ENCODE data around the gene GRM8. TPM values are rescaled to one million over a fixed set of nuclear protein-coding genes. Genes with fewer than 3 reads are reported as not detected.
"Not testable (repeated sequence)": the region's sequence is repeated elsewhere in the genome, so short reads cannot be mapped to it uniquely, and the experiment has no call there.

GRM8 gene
- total RNA-seq, 1 experiment from 2014 or later: 1.8 TPM

DNA sequence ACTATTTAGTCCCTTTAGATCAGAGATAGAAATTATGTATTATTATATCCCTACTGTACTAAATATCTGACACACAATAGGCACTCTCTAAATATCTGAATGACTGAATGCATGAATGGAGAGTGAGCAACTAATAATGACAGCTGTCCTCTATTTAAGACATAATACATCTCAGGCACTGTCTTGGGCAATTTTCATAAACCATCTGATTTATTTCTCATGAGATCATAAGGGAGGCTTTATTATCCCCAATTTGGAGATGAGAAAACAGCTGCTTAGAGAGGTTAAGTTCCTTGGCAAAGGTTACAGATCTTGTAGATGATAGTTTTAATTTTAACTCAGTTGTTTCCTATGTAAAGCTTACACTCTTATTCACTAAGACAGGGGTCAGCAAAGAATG, 570.6 kb downstream of the GRM8 start:
- H3K27ac ChIP-seq (ENCODE audit: insufficient read length, low read depth, low read length): no peak overlapping the region

GRCh38 chr7:126668762-126669161, 584.0 kb downstream of the GRM8 start:
- H3K36me3 Mint-ChIP-seq (ENCODE audit: insufficient read depth in 1 of 3, low read depth in 3 of 3); H2BK120ac ChIP-seq (ENCODE audit: low read depth, low read length, poor library complexity, severe bottlenecking); H4K8ac ChIP-seq (replicated peaks; ENCODE audit: insufficient read length, low read depth, low read length); H3K4ac ChIP-seq (ENCODE audit: low read depth, low read length); H3K9ac ChIP-seq (ENCODE audit: extremely low read depth, insufficient read length, low read length); DNase-seq; H3K79me2 ChIP-seq (ENCODE audit: insufficient read depth, low read length); H3K56ac ChIP-seq (ENCODE audit: insufficient read length, low read depth, low read length); H4K5ac ChIP-seq (ENCODE audit: insufficient read length, low read depth, low read length); H3K27me3 ChIP-seq (ENCODE audit: insufficient read depth, low read length); H2BK15ac ChIP-seq (ENCODE audit: low read depth, low read length); H3K4me3 Mint-ChIP-seq; H2AK5ac ChIP-seq (ENCODE audit: insufficient read length, low read length); H3K23ac ChIP-seq (ENCODE audit: insufficient read length, low read depth, low read length); H3K27ac Mint-ChIP-seq; H2BK5ac ChIP-seq (ENCODE audit: insufficient read length, low read length); H3K18ac ChIP-seq (ENCODE audit: insufficient read length, low read depth, low read length); H2BK12ac ChIP-seq (ENCODE audit: insufficient read length, low read depth, low read length); H3K4me1 ChIP-seq (ENCODE audit: insufficient read depth, low read length); H3K4me1 Mint-ChIP-seq; H2BK20ac ChIP-seq (ENCODE audit: low read depth, low read length, poor library complexity, severe bottlenecking); H3K4me2 ChIP-seq (ENCODE audit: insufficient read depth, insufficient read length, low read length); H3K27me3 Mint-ChIP-seq (ENCODE audit: low read depth); H4K91ac ChIP-seq (ENCODE audit: insufficient read length, low read depth, low read length); H3K14ac ChIP-seq (ENCODE audit: insufficient read depth, low read length); H3K27ac ChIP-seq (ENCODE audit: insufficient read length, low read depth, low read length); H4K20me1 ChIP-seq (ENCODE audit: control insufficient read depth, insufficient read depth, insufficient read length); H3K9me3 Mint-ChIP-seq; H3K9me3 ChIP-seq (ENCODE audit: control insufficient read depth, low read depth, low read length); H3T11ph ChIP-seq (ENCODE audit: low read length); H3K79me1 ChIP-seq (ENCODE audit: insufficient read depth, low read depth, low read length, poor library complexity, severe bottlenecking); H2AFZ ChIP-seq (ENCODE audit: low read length); H3K23me2 ChIP-seq (ENCODE audit: insufficient read length, low read depth, low read length, poor library complexity, severe bottlenecking): not testable (repeated sequence)
- WGBS (ENCODE audit: extremely low coverage, insufficient read length, low lambda C conversion rate): no CpG with 5 or more reads among the region's 1 CpG

More for the DNA sequence above, 570.6 kb downstream of the GRM8 start:
- Histone ChIP-seq H2BK12ac (ENCODE audit: insufficient read length, low read depth, low read length) (no peak overlapping the region), H2BK20ac (ENCODE audit: low read depth, low read length, poor library complexity, severe bottlenecking) (no peak overlapping the region), H2BK15ac (ENCODE audit: low read depth, low read length) (no peak overlapping the region), H3T11ph (ENCODE audit: low read length) (no peak overlapping the region), H3K4me1 (ENCODE audit: insufficient read depth, low read length) (no peaks in the 10 kb centered on the region; the same call in 1 of the 2 replicates), H2BK120ac (ENCODE audit: low read depth, low read length, poor library complexity, severe bottlenecking) (no peak overlapping the region), H3K79me2 (ENCODE audit: insufficient read depth, low read length) (no peaks in the 10 kb centered on the region), H3K23me2 (ENCODE audit: insufficient read length, low read depth, low read length, poor library complexity, severe bottlenecking) (no peaks in the 10 kb centered on the region), H3K79me1 (ENCODE audit: insufficient read depth, low read depth, low read length, poor library complexity, severe bottlenecking) (no peaks in the 10 kb centered on the region), H4K8ac (replicated peaks; ENCODE audit: insufficient read length, low read depth, low read length) (no peak overlapping the region), H4K20me1 (ENCODE audit: control insufficient read depth, insufficient read depth, insufficient read length) (no peaks in the 10 kb centered on the region), H3K4me2 (ENCODE audit: insufficient read depth, insufficient read length, low read length) (no peak overlapping the region), H2AFZ (ENCODE audit: low read length) (no peak overlapping the region), H3K4ac (ENCODE audit: low read depth, low read length) (no peak overlapping the region), H4K91ac (ENCODE audit: insufficient read length, low read depth, low read length) (no peak overlapping the region), H3K9ac (ENCODE audit: extremely low read depth, insufficient read length, low read length) (no peak overlapping the region), H3K56ac (ENCODE audit: insufficient read length, low read depth, low read length) (no peak overlapping the region), H3K27me3 (ENCODE audit: insufficient read depth, low read length) (no peaks in the 10 kb centered on the region), H4K5ac (ENCODE audit: insufficient read length, low read depth, low read length) (no peak overlapping the region), H2AK5ac (ENCODE audit: insufficient read length, low read length) (no peak overlapping the region), H2BK5ac (ENCODE audit: insufficient read length, low read length) (no peak overlapping the region), H3K9me3 (ENCODE audit: control insufficient read depth, low read depth, low read length) (no peaks in the 10 kb centered on the region), H3K23ac (ENCODE audit: insufficient read length, low read depth, low read length) (no peak overlapping the region), H3K18ac (ENCODE audit: insufficient read length, low read depth, low read length) (no peak overlapping the region), H3K14ac (ENCODE audit: insufficient read depth, low read length) (no peak overlapping the region)
- DNase-seq: no peak
- H3K27me3 Mint-ChIP-seq (ENCODE audit: low read depth): no peaks in the 10 kb centered on the region
- H3K4me1 Mint-ChIP-seq: peaks cover 7 to 9% of the 10 kb centered on the region in 2 experiments
- H3K4me3 Mint-ChIP-seq: no peak overlapping the region
- no peak overlapping the region for H3K27ac Mint-ChIP-seq
- H3K9me3 Mint-ChIP-seq: no peaks in the 10 kb centered on the region; a peak in 1 of 5 replicates
- TF ChIP-seq CTCF (conservative IDR thresholded peaks at IDR 0.05): no peak
- no peaks in the 10 kb centered on the region for H3K36me3 Mint-ChIP-seq (ENCODE audit: insufficient read depth in 1 of 3, low read depth in 3 of 3)

Data from H9 (cell line).